Thoracic aorta (tissue), 2 donors: ENCODE data around the gene CYP4F12. TPM values are rescaled to one million over a fixed set of nuclear protein-coding genes. Genes with fewer than 3 reads are reported as not detected.
"Not testable (repeated sequence)": the region's sequence is repeated elsewhere in the genome, so short reads cannot be mapped to it uniquely, and the experiment has no call there.

Experiments
- ATAC-seq: fragments of 150-250 bp; one replicate; pipeline ENCODE4 v1.8.0; 2017; ENCODE audit warnings: low read depth; ENCODE audit not compliant: insufficient number of reproducible peaks, low FRiP score
- DNase-seq: peaks from one replicate; pipeline ENCODE4 v3.0.0-alpha.2; 2020; ENCODE audit warnings: low spot score
- H3K27ac ChIP-seq, 2 donors: fragments of 200-600 bp; sonication (generic); 1 replicate in 1 of 2; 2 replicates in 1 of 2; pipeline ENCODE4 v1.5.1; 2016; ENCODE audit warnings: mild to moderate bottlenecking in 2 of 2, moderate library complexity in 2 of 2
- H3K27me3 ChIP-seq: fragments of 200-600 bp; sonication (generic); replicated peaks from 2 replicates; pipeline ENCODE4 v1.6.0; 2016; ENCODE audit warnings: mild to moderate bottlenecking; ENCODE audit not compliant: insufficient read depth
- H3K36me3 ChIP-seq: fragments of 200-600 bp; sonication (generic); one replicate; pipeline ENCODE4 v1.5.1; 2016
- H3K4me1 ChIP-seq, 2 donors: fragments of 200-600 bp; sonication (generic); 1 replicate in 1 of 2; 2 replicates in 1 of 2; pipeline versions ENCODE4 v1.5.1 to v1.6.0; 2016; ENCODE audit warnings: low read depth in 2 of 2, mild to moderate bottlenecking in 1 of 2; ENCODE audit not compliant: control insufficient read depth in 1 of 2
- H3K4me3 ChIP-seq: fragments of 200-600 bp; sonication (generic); 2 replicates; pipeline ENCODE4 v1.5.1; 2016; ENCODE audit warnings: mild to moderate bottlenecking
- H3K9me3 ChIP-seq: fragments of 200-600 bp; sonication (generic); 2 replicates; pipeline ENCODE4 v1.5.1; 2016
- CTCF ChIP-seq: fragments of 200-600 bp; sonication (generic); IDR thresholded peaks from one replicate; pipeline ENCODE4 v1.5.1; 2019; ENCODE audit warnings: antibody characterized with exemption
- total RNA-seq, 2 donors: library from RNA; depleted of rRNA; stranded (reverse); fragments of >200 nt; gene quantifications; one replicate each; pipeline versions ENCODE4 v1.1.0 to v1.2.3, GENCODE V29; 2016

The CYP4F12 gene
- total RNA-seq, 2 donors from 2014 or later: 4.6 to 4.7 TPM

- ATAC-seq: no peak
- DNase-seq: no peak
- H3K9me3 ChIP-seq: no peaks in the 10 kb centered on the region
- no peak overlapping the region for H3K27ac ChIP-seq
- H3K4me1 ChIP-seq: no peaks in the 10 kb centered on the region
- H3K36me3 ChIP-seq: no peaks in the 10 kb centered on the region
- H3K27me3 ChIP-seq: no peaks in the 10 kb centered on the region
- no peak overlapping the region for H3K4me3 ChIP-seq
- no peak for TF ChIP-seq CTCF
These were observed 30.1 kb upstream of the CYP4F12 start for GRCh38 chr19:15642807-15643206.

DNA sequence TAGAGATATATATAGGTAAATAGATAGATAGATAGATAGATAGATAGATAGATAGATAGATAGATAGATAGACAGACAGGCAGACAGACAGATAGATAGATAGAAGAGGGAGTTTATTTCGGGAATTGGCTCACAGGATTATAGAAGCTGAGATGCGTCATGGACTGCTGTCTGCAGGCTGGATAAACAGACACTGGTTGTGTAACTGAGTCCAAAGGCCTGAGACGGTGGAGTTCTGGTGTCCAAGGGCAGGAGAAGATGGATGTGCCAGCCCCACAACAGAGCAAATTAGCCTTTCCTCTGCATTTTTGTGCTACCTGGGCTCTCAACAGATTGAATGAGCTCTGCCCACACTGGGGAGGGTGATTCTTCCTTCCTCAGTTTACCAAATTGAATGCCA, 29.5 kb upstream of the CYP4F12 start:
- TF ChIP-seq CTCF: no peak
- Histone ChIP-seq H3K36me3 (no peaks in the 10 kb centered on the region), H3K4me1 (no peaks in the 10 kb centered on the region), H3K27me3 (no peaks in the 10 kb centered on the region), H3K4me3 (no peak overlapping the region), H3K27ac (no peak overlapping the region), H3K9me3 (no peaks in the 10 kb centered on the region)
- ATAC-seq (no peak), DNase-seq (no peak)

- TF ChIP-seq CTCF: no peak
- DNase-seq (no peak), ATAC-seq (no peak)
- no peaks in the 10 kb centered on the region for H3K9me3 ChIP-seq
- H3K36me3 ChIP-seq: no peaks in the 10 kb centered on the region
- H3K4me3 ChIP-seq: no peak overlapping the region
- no peak overlapping the region for H3K27ac ChIP-seq
- H3K27me3 ChIP-seq: no peaks in the 10 kb centered on the region
- no peaks in the 10 kb centered on the region for H3K4me1 ChIP-seq
These were observed 28.7 kb upstream of the CYP4F12 start for GRCh38 chr19:15644066-15644741.

GRCh38 chr19:15644816-15645215, 28.1 kb upstream of the CYP4F12 start:
- no peaks in the 10 kb centered on the region for H3K9me3 ChIP-seq
- no peak overlapping the region for H3K4me3 ChIP-seq
- H3K27ac ChIP-seq: no peak overlapping the region
- H3K36me3 ChIP-seq: no peaks in the 10 kb centered on the region
- no peaks in the 10 kb centered on the region for H3K4me1 ChIP-seq
- no peak for TF ChIP-seq CTCF
- ATAC-seq (no peak), DNase-seq (no peak)
- H3K27me3 ChIP-seq: no peaks in the 10 kb centered on the region

DNA sequence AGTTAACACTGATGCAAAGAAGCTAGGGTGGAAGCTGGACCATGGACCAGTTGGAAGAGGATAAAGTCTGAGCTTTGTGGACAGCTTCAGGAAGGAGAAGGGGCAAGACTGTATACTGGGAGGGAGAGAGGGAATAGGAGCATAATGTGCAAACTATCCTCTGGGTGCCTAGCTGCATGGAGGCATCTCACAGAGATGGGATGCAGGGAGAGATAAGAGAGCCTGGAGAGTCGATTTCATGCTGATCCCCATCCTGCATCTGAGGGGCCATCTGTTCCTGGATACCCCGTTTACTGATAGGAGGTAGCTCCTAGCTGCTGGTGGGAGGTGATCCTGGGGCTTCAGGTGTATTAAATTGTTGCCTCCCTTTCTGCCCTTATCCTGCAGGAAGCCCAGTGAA, 23.4 kb upstream of the CYP4F12 start:
- ATAC-seq (no peak), DNase-seq (no peak)
- TF ChIP-seq CTCF: no peak
- Histone ChIP-seq H3K36me3 (no peaks in the 10 kb centered on the region), H3K4me1 (no peaks in the 10 kb centered on the region), H3K27ac (no peak overlapping the region), H3K9me3 (no peaks in the 10 kb centered on the region), H3K27me3 (no peaks in the 10 kb centered on the region), H3K4me3 (no peak overlapping the region)

- H3K36me3 ChIP-seq, DNase-seq, H3K27ac ChIP-seq, ATAC-seq, H3K4me1 ChIP-seq, H3K4me3 ChIP-seq, H3K9me3 ChIP-seq, H3K27me3 ChIP-seq: not testable (repeated sequence)
These were observed 22.8 kb upstream of the CYP4F12 start for GRCh38 chr19:15650123-15650522.
